Measurements from ENCODE around the gene AP4B1. TPM values are rescaled to one million over a fixed set of nuclear protein-coding genes. Genes with fewer than 3 reads are reported as not detected.

Gene AP4B1
- total and polyA plus RNA-seq, 9 of the 15 experiments (the other 6 are each of a cell fraction or from before 2014, with no cell fraction given) = 15.8 to 36.5 (median 24.6) TPM

GRCh38 chr1:113874012-113874879 is 30.4 kb downstream of the AP4B1 start (continued):
- no peak for TF ChIP-seq CBX2 (IDR thresholded peaks at IDR 0.05; ENCODE audit: insufficient read depth, low read length, poor library complexity, severe bottlenecking)
- TF ChIP-seq NCOA2 (IDR thresholded peaks at IDR 0.05; ENCODE audit: partially characterized antibody in 2 of 2) = no peak
- TF ChIP-seq CHD1 (IDR thresholded peaks at IDR 0.05; ENCODE audit: low read length) = no peak
- no peak for TF ChIP-seq ZNF780A (CRISPR knock-in tag; IDR thresholded peaks at IDR 0.05)
- TF ChIP-seq ZNF316 (IDR thresholded peaks at IDR 0.05) = peak; percentile 54
- no peak for TF ChIP-seq BRCA1 (IDR thresholded peaks at IDR 0.05)
- TF ChIP-seq BRCA1 (CRISPR knock-in tag; IDR thresholded peaks at IDR 0.05) = no peak
- no peak for TF ChIP-seq KAT2B (IDR thresholded peaks at IDR 0.05; ENCODE audit: low read depth, low read length)
- no peak for TF ChIP-seq ZNF124 (CRISPR knock-in tag; IDR thresholded peaks at IDR 0.05)
- TF ChIP-seq MAZ (CRISPR knock-in tag; conservative IDR thresholded peaks at IDR 0.05 in 1 of 2, IDR thresholded peaks at IDR 0.05 in 1 of 2) = peak in 1 of 2 experiments; percentile 42; a peak in 1 of 4 replicates
- TF ChIP-seq, protein P1, sequence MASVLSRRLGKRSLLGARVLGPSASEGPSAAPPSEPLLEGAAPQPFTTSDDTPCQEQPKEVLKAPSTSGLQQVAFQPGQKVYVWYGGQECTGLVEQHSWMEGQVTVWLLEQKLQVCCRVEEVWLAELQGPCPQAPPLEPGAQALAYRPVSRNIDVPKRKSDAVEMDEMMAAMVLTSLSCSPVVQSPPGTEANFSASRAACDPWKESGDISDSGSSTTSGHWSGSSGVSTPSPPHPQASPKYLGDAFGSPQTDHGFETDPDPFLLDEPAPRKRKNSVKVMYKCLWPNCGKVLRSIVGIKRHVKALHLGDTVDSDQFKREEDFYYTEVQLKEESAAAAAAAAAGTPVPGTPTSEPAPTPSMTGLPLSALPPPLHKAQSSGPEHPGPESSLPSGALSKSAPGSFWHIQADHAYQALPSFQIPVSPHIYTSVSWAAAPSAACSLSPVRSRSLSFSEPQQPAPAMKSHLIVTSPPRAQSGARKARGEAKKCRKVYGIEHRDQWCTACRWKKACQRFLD (CRISPR knock-in tag; IDR thresholded peaks at IDR 0.05) = no peak
- TF ChIP-seq, protein P2, sequence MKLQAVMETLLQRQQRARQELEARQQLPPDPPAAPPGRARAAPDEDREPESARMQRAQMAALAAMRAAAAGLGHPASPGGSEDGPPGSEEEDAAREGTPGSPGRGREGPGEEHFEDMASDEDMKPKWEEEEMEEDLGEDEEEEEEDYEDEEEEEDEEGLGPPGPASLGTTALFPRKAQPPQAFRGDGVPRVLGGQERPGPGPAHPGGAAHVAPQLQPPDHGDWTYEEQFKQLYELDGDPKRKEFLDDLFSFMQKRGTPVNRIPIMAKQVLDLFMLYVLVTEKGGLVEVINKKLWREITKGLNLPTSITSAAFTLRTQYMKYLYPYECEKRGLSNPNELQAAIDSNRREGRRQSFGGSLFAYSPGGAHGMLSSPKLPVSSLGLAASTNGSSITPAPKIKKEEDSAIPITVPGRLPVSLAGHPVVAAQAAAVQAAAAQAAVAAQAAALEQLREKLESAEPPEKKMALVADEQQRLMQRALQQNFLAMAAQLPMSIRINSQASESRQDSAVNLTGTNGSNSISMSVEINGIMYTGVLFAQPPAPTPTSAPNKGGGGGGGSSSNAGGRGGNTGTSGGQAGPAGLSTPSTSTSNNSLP (IDR thresholded peaks at IDR 0.05; ENCODE audit: borderline replicate concordance, low read depth, low read length) = no peak
- no peak for TF ChIP-seq KHSRP (IDR thresholded peaks at IDR 0.05)
- no peak for TF ChIP-seq ZNF785 (CRISPR knock-in tag; IDR thresholded peaks at IDR 0.05)
- TF ChIP-seq RERE (CRISPR knock-in tag; IDR thresholded peaks at IDR 0.05; ENCODE audit: borderline replicate concordance) = no peak
- TF ChIP-seq ATF1 (CRISPR knock-in tag; IDR thresholded peaks at IDR 0.05) = no peak
- peak; percentile 43; the same call in 1 of the 2 replicates for TF ChIP-seq ATF1 (tag; IDR thresholded peaks at IDR 0.05)
- TF ChIP-seq MCM5 (IDR thresholded peaks at IDR 0.05; ENCODE audit: low read depth) = no peak
- TF ChIP-seq TAF1 (IDR thresholded peaks at IDR 0.05; ENCODE audit: control insufficient read depth, extremely low read depth, insufficient read depth, low read length, severe bottlenecking) = no peak
- TF ChIP-seq POLR3G (IDR thresholded peaks at IDR 0.05; ENCODE audit: extremely low read depth, insufficient read length, insufficient replicate concordance) = no peak

Data from K562 (cell line).